Osteoblast (primary cell): ENCODE measurements around the gene ZNHIT2. TPM values are rescaled to one million over a fixed set of nuclear protein-coding genes. Genes with fewer than 3 reads are reported as not detected.

Experiments
- DNase-seq: peaks from one replicate; pipeline ENCODE4 v3.0.0; 2011; ENCODE audit warnings: low spot score, mixed read lengths; ENCODE audit not compliant: insufficient read length; ENCODE audit errors: missing footprints
- H2AFZ ChIP-seq: 2 replicates; pipeline ENCODE4 v1.6.0; 2011; ENCODE audit warnings: mild to moderate bottlenecking, low read length
- H3K27ac ChIP-seq: 2 replicates; pipeline ENCODE4 v1.5.1; 2011; ENCODE audit warnings: mild to moderate bottlenecking, low read depth, low read length, moderate library complexity
- H3K27me3 ChIP-seq: 2 replicates; pipeline ENCODE4 v1.6.0; 2012; ENCODE audit warnings: mild to moderate bottlenecking, control low read depth, inconsistent platforms, low read length, moderate library complexity; ENCODE audit not compliant: insufficient read depth
- H3K36me3 ChIP-seq: 2 replicates; pipeline ENCODE4 v1.5.1; 2011; ENCODE audit warnings: mild to moderate bottlenecking, low read length, control low read depth, moderate library complexity; ENCODE audit not compliant: insufficient read depth
- H3K4me1 ChIP-seq: 2 replicates; pipeline ENCODE4 v1.5.1; 2011; ENCODE audit warnings: mild to moderate bottlenecking, low read length, control low read depth, moderate library complexity; ENCODE audit not compliant: insufficient read depth
- H3K4me2 ChIP-seq: 2 replicates; pipeline ENCODE4 v1.6.0; 2011; ENCODE audit warnings: mild to moderate bottlenecking, low read length; ENCODE audit not compliant: insufficient read depth
- H3K4me3 ChIP-seq: fragments of 200-600 bp; sonication (generic); 3 replicates; pipeline ENCODE4 v1.5.1; 2012; ENCODE audit warnings: mild to moderate bottlenecking, low read length, inconsistent platforms; ENCODE audit not compliant: insufficient read depth
- H3K79me2 ChIP-seq: 2 replicates; pipeline ENCODE4 v1.6.0; 2012; ENCODE audit warnings: mild to moderate bottlenecking, low read length, control low read depth, inconsistent platforms; ENCODE audit not compliant: insufficient read depth
- H3K9me3 ChIP-seq: 2 replicates; pipeline ENCODE4 v1.5.1; 2011; ENCODE audit warnings: low read depth, low read length, control low read depth
- H4K20me1 ChIP-seq: 2 replicates; pipeline ENCODE4 v1.6.0; 2012; ENCODE audit warnings: mild to moderate bottlenecking, low read length, control low read depth; ENCODE audit not compliant: insufficient read depth
- total RNA-seq: library from RNA; depleted of rRNA; stranded (reverse); fragments of >200 nt; gene quantifications from 2 replicates; pipeline ENCODE4 v1.2.3, GENCODE V29; 2012
- TF ChIP-seq, protein P1 (sequence below): IDR thresholded peaks from 2 replicates; pipeline ENCODE4 v1.5.1; 2011; ENCODE audit warnings: mild to moderate bottlenecking, low read depth, low read length, moderate library complexity; ENCODE audit errors: extremely low read depth

ZNHIT2 gene
- total RNA-seq, 1 donor: 12.3 TPM

DNA sequence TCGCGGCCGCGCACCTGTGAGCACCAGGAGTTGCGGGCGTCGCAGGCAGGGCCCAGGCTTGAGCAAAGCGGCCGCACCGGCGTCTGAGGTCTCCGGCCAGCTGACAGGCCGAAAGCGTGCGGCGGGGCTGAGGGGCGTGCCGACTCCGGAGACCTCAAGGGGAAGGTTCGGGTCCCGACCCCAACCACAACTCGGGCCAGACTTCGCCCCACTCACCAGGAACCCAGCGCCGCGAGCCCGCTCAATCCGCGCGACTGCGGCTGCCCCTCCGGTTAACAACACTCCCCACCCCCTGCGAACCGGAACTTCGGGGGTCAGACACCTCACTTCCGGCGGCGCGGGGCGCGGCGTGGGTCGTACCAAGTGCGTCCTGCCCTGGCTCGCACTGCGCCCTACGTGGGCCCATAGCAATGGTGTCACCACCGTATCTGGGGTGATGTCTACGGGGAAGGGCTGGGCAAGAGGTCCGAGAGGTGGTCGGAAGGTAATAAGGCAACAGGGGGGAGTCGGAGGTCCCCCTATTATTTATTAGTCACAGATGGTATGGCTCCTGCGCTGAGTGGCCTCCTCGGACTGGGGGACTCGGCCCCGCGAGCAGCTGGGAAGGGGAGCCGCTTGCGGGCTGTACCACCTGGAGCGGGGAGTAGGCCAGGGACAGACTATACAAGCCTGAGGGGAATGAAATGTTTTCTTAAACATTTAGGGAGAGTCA lies 16.9 kb upstream of the ZNHIT2 start, which contains the start of gene SYVN1:
Gene SYVN1, minus strand, starts transcription at position 280 of the 712 bp plus-strand sequence. CDS start 918 bp downstream, outside the sequence.
- Histone ChIP-seq H3K4me3 (peak within 1 kb of the TSS; percentile 96), H2AFZ (peak within 1 kb of the TSS; percentile 93), H3K4me2 (peak within 1 kb of the TSS; percentile 85), H3K9me3 (no peaks in the 10 kb centered on the region), H3K27ac (peak within 1 kb of the TSS; percentile 99), H3K36me3 (peaks cover 31% of the 10 kb centered on the region), H3K4me1 (peaks cover 18% of the 10 kb centered on the region), H3K27me3 (no peaks in the 10 kb centered on the region), H4K20me1 (peaks cover 32% of the 10 kb centered on the region), H3K79me2 (peaks cover 52% of the 10 kb centered on the region)
- DNase-seq: peak; percentile 99
- TF ChIP-seq, protein P1, sequence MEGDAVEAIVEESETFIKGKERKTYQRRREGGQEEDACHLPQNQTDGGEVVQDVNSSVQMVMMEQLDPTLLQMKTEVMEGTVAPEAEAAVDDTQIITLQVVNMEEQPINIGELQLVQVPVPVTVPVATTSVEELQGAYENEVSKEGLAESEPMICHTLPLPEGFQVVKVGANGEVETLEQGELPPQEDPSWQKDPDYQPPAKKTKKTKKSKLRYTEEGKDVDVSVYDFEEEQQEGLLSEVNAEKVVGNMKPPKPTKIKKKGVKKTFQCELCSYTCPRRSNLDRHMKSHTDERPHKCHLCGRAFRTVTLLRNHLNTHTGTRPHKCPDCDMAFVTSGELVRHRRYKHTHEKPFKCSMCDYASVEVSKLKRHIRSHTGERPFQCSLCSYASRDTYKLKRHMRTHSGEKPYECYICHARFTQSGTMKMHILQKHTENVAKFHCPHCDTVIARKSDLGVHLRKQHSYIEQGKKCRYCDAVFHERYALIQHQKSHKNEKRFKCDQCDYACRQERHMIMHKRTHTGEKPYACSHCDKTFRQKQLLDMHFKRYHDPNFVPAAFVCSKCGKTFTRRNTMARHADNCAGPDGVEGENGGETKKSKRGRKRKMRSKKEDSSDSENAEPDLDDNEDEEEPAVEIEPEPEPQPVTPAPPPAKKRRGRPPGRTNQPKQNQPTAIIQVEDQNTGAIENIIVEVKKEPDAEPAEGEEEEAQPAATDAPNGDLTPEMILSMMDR: no peak

DNA sequence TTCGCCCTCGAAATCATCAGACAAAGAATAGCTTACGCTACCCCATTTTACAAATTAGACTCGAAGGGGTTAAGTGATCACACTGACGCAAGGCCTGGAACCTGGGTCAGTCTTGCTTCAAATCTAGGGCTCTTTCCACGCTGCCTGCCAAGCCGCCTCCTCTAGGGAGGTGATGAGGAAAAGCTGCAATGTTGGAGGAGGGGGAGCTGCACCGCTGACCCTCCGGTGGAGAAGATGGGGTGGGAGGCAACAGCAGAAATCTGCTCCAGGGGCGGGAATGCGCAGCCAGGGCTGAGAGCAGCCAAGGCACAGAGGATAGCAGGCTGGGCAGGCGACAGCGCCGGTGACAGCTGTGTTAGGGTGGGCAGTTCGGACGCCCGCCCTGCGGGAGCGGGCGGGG lies 16.2 kb upstream of the ZNHIT2 start:
- Histone ChIP-seq H2AFZ (peak overlapping the region; percentile 93), H3K27ac (peak overlapping the region; percentile 99)

GRCh38 chr11:65132988-65133700 lies 15.6 kb upstream of the ZNHIT2 start:
- peaks cover 35% of the 10 kb centered on the region for H4K20me1 ChIP-seq
- peaks cover 43% of the 10 kb centered on the region for H3K36me3 ChIP-seq
- H3K79me2 ChIP-seq: peaks cover 52% of the 10 kb centered on the region
- peak overlapping the region; percentile 96 for H3K4me3 ChIP-seq
- H3K27ac ChIP-seq: peak overlapping the region; percentile 99
- no peak overlapping the region for H2AFZ ChIP-seq
- no peaks in the 10 kb centered on the region for H3K27me3 ChIP-seq
- peaks cover 18% of the 10 kb centered on the region for H3K4me1 ChIP-seq
- TF ChIP-seq, protein P1: no peak
- H3K4me2 ChIP-seq: peak overlapping the region; percentile 85
- DNase-seq: peak; percentile 82
- no peaks in the 10 kb centered on the region for H3K9me3 ChIP-seq

More for the DNA sequence above, 16.2 kb upstream of the ZNHIT2 start:
- peaks cover 52% of the 10 kb centered on the region for H3K79me2 ChIP-seq
- peak overlapping the region; percentile 96 for H3K4me3 ChIP-seq
- peaks cover 34% of the 10 kb centered on the region for H4K20me1 ChIP-seq
- peaks cover 38% of the 10 kb centered on the region for H3K36me3 ChIP-seq
- TF ChIP-seq, protein P1: no peak
- H3K9me3 ChIP-seq: no peaks in the 10 kb centered on the region
- DNase-seq: peak; percentile 70
- H3K27me3 ChIP-seq: no peaks in the 10 kb centered on the region
- peaks cover 18% of the 10 kb centered on the region for H3K4me1 ChIP-seq
- peak overlapping the region; percentile 85 for H3K4me2 ChIP-seq
